Left lung (tissue), 10 donors: Measurements from ENCODE around the gene GFAP. TPM values are rescaled to one million over a fixed set of nuclear protein-coding genes. Genes with fewer than 3 reads are reported as not detected.

Experiments used
- ATAC-seq: fragments of 200-7000 bp; cut with Tn5 transposase; one replicate; pipeline ENCODE4 v1.9.1; 2020; ENCODE audit warnings: moderate library complexity
- DNase-seq, 4 donors: peaks; one replicate each; pipeline ENCODE4 v3.0.0-alpha.2; 2013 to 2020
- H3K27ac ChIP-seq, 2 donors: fragments of 200-600 bp; sonication (generic) in 1 of 2; one replicate each; pipeline versions ENCODE4 v1.5.0 to v1.8.0; 2020 to 2021
- H3K27me3 ChIP-seq, 2 donors: fragments of 200-600 bp; sonication (generic) in 1 of 2; one replicate each; pipeline versions ENCODE4 v1.5.0 to v1.8.0; 2020 to 2021
- H3K36me3 ChIP-seq, 2 donors: fragments of 200-600 bp; sonication (generic) in 1 of 2; one replicate each; pipeline versions ENCODE4 v1.5.0 to v1.8.0; 2020 to 2021
- H3K4me1 ChIP-seq, 2 donors: fragments of 200-600 bp; one replicate each; pipeline ENCODE4 v1.8.0; 2021
- H3K4me3 ChIP-seq, 2 donors: fragments of 200-600 bp; sonication (generic) in 1 of 2; one replicate each; pipeline versions ENCODE4 v1.5.0 to v1.8.0; 2020 to 2021; ENCODE audit warnings: mild to moderate bottlenecking in 1 of 2
- H3K9me3 ChIP-seq, 2 donors: fragments of 200-600 bp; sonication (generic) in 1 of 2; one replicate each; pipeline versions ENCODE4 v1.5.0 to v1.8.0; 2020 to 2021
- CTCF ChIP-seq, 2 donors: fragments of 200-600 bp; sonication (generic) in 1 of 2; IDR thresholded peaks; one replicate each; pipeline versions ENCODE4 v1.5.0 to v1.8.0; 2021; ENCODE audit warnings: antibody characterized with exemption in 2 of 2
- intact Hi-C, 2 donors: fragments of 100-400 bp; cut with DNase I; formaldehyde crosslinking; loops; one replicate each; pipeline versions ENCODE4 v1.11.2 to v1.14.2; 2022
- polyA plus RNA-seq, 6 donors: library from polyadenylated mRNA; unstranded; fragments of 120-200 nt; gene quantifications; one replicate each; pipeline ENCODE4 v1.2.1, GENCODE V29; 2013; ENCODE audit not compliant: insufficient read length in 6 of 6
- total RNA-seq, 2 donors: library from RNA; stranded (reverse); fragmentation: NEBNext Ultra II Directional; extraction: Animal tissue kit (Norgen Biotek cat#: 25700); gene quantifications; one replicate each; pipeline ENCODE4 v1.2.1, GENCODE V29; 2021
- donor health status: DM: no; HTN: yes; CAD: no.
- donor health status: DM: no; HTN: no; CAD: no.

GFAP gene
- total and polyA plus RNA-seq, 8 donors: 0.14 to 1.1 (median 0.45) TPM; not detected in 2

DNA sequence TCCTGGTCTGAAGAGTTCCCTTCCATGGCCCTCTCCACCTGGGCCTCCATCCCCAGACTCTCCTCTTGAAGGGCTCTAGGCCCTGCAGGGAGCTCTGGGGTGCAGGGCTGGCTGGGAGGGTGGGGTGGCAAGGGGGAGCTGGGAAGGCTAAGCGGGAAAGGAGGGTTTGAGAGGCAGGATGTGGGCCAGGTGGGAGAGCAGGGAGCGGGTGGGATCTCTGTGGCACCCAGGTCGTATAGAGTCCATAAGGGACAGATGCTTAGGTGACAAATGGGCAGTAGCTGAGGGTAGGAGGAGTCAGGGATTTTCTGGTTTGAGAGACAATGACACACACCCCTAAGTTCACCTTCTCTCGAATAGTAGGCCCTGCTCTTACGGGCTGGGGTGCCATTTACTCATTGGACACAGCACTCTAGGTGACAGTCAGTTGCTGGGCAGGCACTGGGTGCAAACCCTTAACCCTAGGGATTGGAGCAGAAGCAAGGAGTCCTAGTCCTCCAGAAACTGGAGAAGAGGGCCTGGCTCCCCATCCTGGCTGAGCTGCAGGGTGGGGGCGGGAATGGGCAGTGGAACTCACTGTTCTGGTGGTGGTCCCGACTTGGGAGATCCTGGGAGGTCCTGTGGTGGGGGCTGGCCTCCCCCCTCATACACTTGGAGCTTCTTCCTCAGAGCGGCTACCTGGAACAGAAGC, 16.9 kb upstream of the GFAP start:
- intact Hi-C loops: no loop called here
- DNase-seq (no peak), ATAC-seq (no peak)
- Histone ChIP-seq H3K27ac (no peak overlapping the region), H3K36me3 (peaks cover 0 to 44% of the 10 kb centered on the region in 2 donors), H3K27me3 (no peaks in the 10 kb centered on the region), H3K9me3 (no peaks in the 10 kb centered on the region), H3K4me1 (no peaks in the 10 kb centered on the region), H3K4me3 (no peak overlapping the region)
- TF ChIP-seq CTCF (IDR thresholded peaks at IDR 0.05): no peak

GRCh38 chr17:44931376-44931775, 16.1 kb upstream of the GFAP start:
- Histone ChIP-seq H3K9me3 (no peaks in the 10 kb centered on the region), H3K4me1 (no peaks in the 10 kb centered on the region), H3K27me3 (no peaks in the 10 kb centered on the region), H3K4me3 (no peak overlapping the region), H3K36me3 (peaks cover 0 to 52% of the 10 kb centered on the region in 2 donors), H3K27ac (no peak overlapping the region)
- intact Hi-C loops: no loop called here
- ATAC-seq: no peak
- no peak for TF ChIP-seq CTCF (IDR thresholded peaks at IDR 0.05)
- DNase-seq: peak in 1 of 4 donors; percentile 8

DNA sequence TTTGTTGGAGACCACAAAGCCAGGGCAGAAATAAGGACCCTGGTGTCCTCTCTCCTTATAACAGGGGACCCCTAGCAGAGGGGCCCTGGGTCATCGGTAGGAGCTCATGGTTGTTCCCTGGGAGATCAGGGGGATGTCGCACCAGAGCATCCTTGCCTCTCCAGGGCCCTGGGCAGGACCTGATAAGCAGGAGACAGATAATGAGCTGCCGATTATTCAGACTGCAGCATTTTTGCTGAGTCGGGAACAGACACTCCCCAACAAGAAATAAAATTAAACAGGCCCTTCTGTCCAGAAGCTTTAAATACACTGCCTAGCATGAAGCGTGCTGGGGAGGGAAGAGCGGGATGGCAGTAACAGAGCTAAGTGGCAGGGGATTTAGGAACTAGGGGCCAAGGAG, 15.4 kb upstream of the GFAP start:
- intact Hi-C loops: no loop called here
- no peaks in the 10 kb centered on the region for H3K9me3 ChIP-seq
- no peaks in the 10 kb centered on the region for H3K4me1 ChIP-seq
- no peak overlapping the region for H3K4me3 ChIP-seq
- no peak for DNase-seq
- H3K27ac ChIP-seq: no peak overlapping the region
- H3K27me3 ChIP-seq: no peaks in the 10 kb centered on the region
- peaks cover 0 to 51% of the 10 kb centered on the region in 2 donors for H3K36me3 ChIP-seq
- TF ChIP-seq CTCF (IDR thresholded peaks at IDR 0.05): no peak
- ATAC-seq: no peak

DNA sequence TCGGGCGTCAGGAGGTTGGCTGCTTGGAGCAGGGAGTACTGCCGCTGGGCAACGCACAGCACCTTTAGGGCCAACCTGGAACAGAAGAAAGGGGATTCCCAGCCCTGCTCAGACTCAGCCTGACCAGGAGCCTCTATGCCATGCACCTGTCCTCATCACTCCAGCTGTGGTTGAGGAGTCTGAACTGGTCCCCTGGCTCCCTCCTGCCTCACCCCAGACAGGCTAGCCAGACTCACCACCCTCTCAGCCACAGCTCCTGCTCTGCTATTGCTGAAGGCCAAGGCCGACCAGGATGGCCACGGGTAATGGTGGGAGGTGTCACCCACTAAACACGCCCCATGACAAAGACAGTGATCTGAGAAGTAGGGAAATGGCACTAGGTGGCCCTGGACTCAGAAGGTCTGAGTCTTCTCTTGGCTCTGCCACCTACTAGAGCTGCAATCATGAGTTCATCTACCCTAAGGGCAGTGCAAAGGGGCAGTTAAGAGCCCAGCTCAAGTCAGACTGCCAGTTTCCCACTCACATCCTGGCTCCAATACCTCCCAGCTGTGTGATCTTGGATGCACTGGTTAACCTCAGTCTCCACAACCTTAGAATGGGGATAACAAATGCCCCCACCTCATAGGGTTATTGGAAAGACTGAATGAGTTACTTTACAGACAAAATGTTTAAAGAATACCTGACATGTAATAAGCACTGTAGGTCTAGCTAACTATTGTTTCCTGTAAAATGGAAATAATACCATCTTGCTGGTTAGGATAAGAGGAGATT, 13.8 kb upstream of the GFAP start:
- Histone ChIP-seq H3K4me3 (no peak overlapping the region), H3K27ac (no peak overlapping the region), H3K4me1 (no peaks in the 10 kb centered on the region), H3K9me3 (no peaks in the 10 kb centered on the region), H3K36me3 (peaks cover 0 to 41% of the 10 kb centered on the region in 2 donors), H3K27me3 (no peaks in the 10 kb centered on the region)
- TF ChIP-seq CTCF (IDR thresholded peaks at IDR 0.05): no peak
- ATAC-seq: no peak
- intact Hi-C loops: no loop called here
- no peak for DNase-seq

DNA sequence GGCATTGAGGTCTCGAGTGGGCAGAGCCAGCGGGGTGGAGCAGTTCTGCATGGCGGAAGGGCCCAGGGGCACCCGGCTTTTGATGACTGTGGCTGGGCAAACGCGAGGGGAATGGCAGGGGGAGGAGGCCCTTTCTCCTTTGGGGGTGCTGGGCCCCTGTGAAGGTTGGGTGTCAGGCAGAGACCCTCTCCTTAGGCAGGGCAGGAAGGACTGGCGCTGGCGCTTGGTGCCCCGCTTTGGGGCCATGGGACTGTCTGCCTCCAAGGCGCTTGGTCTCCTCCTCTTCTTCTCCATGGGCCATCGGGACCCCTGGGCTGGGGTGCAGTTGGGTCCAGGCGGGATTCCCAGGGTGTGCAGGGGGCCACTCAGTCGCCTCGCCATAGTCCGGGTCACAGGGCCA, 12.8 kb upstream of the GFAP start:
- DNase-seq: peak in 1 of 4 donors; percentile 57
- no peak overlapping the region for H3K4me3 ChIP-seq
- peaks cover 0 to under 1% of the 10 kb centered on the region in 2 donors for H3K27me3 ChIP-seq
- no peak for TF ChIP-seq CTCF (IDR thresholded peaks at IDR 0.05)
- no peak for ATAC-seq
- H3K9me3 ChIP-seq: no peaks in the 10 kb centered on the region
- no peak overlapping the region for H3K27ac ChIP-seq
- intact Hi-C loops: no loop called here
- H3K36me3 ChIP-seq: peaks cover 0 to 41% of the 10 kb centered on the region in 2 donors
- no peaks in the 10 kb centered on the region for H3K4me1 ChIP-seq
